Activated CD4-positive, alpha-beta T cell treated with anti-CD3 and anti-CD28 coated beads for 36 hours (primary cell): ENCODE results near the gene TCF7. TPM values are rescaled to one million over a fixed set of nuclear protein-coding genes. Genes with fewer than 3 reads are reported as not detected.

Experiments
- ATAC-seq: fragments of 200-7000 bp; cut with Tn5 transposase; one replicate; pipeline ENCODE4 v1.10.0; 2021; ENCODE audit warnings: mild to moderate bottlenecking, moderate library complexity
- CTCF ChIA-PET: fragments of 350-600 bp; sonication (Branson Sonifier 250); formaldehyde crosslinking; loops from one replicate; lab custom pipeline; 2021; ENCODE audit warnings: antibody characterized with exemption; lab: Charles Lee
- POLR2A ChIA-PET: fragments of 350-600 bp; sonication (Branson Sonifier 250); formaldehyde crosslinking; loops from one replicate; lab custom pipeline; 2021; ENCODE audit warnings: antibody characterized with exemption, inconsistent platforms; lab: Charles Lee
- DNase-seq: peaks from one replicate; pipeline ENCODE4 v3.0.0-alpha.2; 2020
- H3K27ac Mint-ChIP-seq: one replicate; pipeline ENCODE4 v1.8.0; 2021; ENCODE audit warnings: mixed read lengths
- H3K27me3 Mint-ChIP-seq: one replicate; pipeline ENCODE4 v1.8.0; 2021; ENCODE audit warnings: mixed read lengths
- H3K36me3 Mint-ChIP-seq: one replicate; pipeline ENCODE4 v1.8.0; 2021; ENCODE audit warnings: low read depth, mixed read lengths
- H3K4me1 Mint-ChIP-seq: one replicate; pipeline ENCODE4 v1.8.0; 2021; ENCODE audit warnings: mixed read lengths
- H3K4me3 Mint-ChIP-seq: one replicate; pipeline ENCODE4 v1.8.0; 2021; ENCODE audit warnings: mild to moderate bottlenecking, moderate library complexity, mixed read lengths
- H3K9me3 Mint-ChIP-seq: one replicate; pipeline ENCODE4 v1.8.0; 2021; ENCODE audit warnings: low read depth, mixed read lengths
- intact Hi-C, 2 experiments: fragments of 100-400 bp; cut with DNase I in 1 of 2; cut with micrococcal nuclease in 1 of 2; formaldehyde crosslinking; loops; one replicate each; pipeline versions ENCODE4 v1.14.2 to v1.15.1; 2022 to 2024; cut with DNase I, micrococcal nuclease
- total RNA-seq, 2 experiments: library from RNA; stranded (reverse); gene quantifications; one replicate each; pipeline ENCODE4 v1.2.3, GENCODE V29; 2021

Gene TCF7
- total RNA-seq, 2 experiments from 2014 or later, result 94.8 to 117 TPM

DNA sequence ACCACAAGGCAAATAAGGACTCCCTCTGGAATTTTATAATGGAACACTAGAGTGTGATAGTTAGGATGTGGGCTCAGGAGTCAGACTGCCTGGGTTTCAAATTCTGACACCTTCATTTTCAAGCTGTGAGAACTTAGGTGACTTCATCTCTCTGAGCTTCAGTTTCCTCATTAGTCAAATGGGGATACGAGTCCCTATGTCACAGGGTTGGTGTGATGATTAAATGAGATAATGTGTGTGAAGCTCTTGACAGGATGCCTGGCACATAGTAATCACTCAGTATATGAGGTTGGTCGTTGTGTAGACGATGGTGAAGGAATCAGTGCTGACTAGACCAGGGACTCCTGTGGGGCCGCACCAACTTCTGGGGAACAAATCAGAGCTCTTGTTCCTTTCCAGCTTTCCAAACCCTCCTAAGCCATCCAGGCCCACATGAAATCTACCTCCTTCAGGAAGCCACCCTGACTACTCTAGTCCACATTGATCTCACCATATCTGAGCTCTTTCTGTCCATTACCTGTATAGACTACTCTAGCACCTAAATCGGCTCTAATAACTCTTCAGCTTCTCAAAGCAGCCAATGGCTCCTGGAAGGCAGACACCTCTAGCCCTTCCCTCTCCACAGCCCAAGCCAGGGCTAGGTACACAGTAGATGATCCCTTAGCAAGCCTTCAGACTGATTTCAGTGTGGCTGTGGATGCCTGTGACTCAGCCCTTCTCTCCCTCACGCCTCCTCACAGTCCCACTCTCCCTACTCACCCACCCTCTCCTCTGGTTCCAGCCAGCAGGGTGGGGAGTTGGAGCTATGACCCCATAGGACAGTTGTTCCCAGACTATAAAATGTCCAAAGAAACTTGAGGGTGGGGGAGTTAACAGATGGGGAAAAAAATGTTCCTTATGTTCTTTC lies 2.5 kb upstream of the TCF7 start:
- POLR2A ChIA-PET, result interaction anchor here (0.5 to 4.9 kb wide), 20 partner anchors 9 to 107 kb away, joined by 3 to 59 read pairs (median 4); no protein-coding TSS in a partner anchor
- DNase-seq (peak; percentile 71), ATAC-seq (peak; percentile 76)
- Mint-ChIP-seq H3K4me1 (peaks cover 53% of the 10 kb centered on the region), H3K27me3 (no peaks in the 10 kb centered on the region), H3K36me3 (peaks cover 17% of the 10 kb centered on the region), H3K9me3 (no peaks in the 10 kb centered on the region), H3K4me3 (peak overlapping the region; percentile 85), H3K27ac (peak overlapping the region; percentile 89)
- CTCF ChIA-PET, result interaction anchor here (0.6 to 12.0 kb wide), 17 partner anchors 9 to 258 kb away, joined by 3 to 109 read pairs (median 4); no protein-coding TSS in a partner anchor
- intact Hi-C loops, result loop anchor here (1.0 to 5.0 kb wide), 8 partner anchors 9 to 415 kb away; partner anchors contain the start of genes C5orf15 (in 1 of the 2), JADE2 (in 1 of the 2) and PPP2CA (in 1 of the 2)

DNA sequence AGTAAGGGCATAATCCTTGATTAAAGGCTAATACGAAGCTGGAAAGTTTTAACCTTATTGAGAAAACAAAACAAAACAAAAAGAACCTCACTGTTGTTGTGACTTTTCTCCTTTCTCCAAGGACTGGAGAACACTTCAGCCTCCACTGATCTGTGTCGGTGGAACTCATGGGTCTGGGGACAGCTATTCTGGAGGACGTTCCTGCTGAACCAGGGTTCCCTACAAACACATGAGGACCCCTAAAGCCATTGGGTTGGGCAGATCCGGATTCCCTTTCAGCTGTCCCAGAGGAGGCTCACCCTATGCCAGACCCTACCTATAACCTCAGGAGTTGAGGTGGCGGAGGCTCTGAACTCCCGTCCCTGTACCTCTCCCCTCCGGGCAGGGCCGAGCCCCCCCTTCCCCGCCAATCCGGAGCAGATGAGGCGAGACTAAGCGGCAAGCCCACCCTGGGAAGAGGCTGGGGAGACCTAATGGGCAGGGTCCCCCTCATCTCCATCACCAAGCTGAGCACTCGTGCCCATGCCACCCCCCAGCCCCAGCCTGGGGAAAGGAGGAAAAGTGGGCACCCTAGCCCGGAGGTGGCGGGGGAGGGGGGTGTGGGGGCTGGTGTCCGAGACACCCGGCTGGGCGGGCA lies 1.6 kb upstream of the TCF7 start:
- no peaks in the 10 kb centered on the region for H3K9me3 Mint-ChIP-seq
- no peak for DNase-seq
- H3K36me3 Mint-ChIP-seq, result peaks cover 26% of the 10 kb centered on the region
- peak overlapping the region; percentile 85 for H3K4me3 Mint-ChIP-seq
- ChIA-PET POLR2A (interaction anchor here (0.6 to 4.9 kb wide), 8 partner anchors 10 to 108 kb away, joined by 3 to 59 read pairs (median 8); partner anchors contain the start of gene VDAC1), CTCF (interaction anchor here (0.6 to 12.0 kb wide), 10 partner anchors 8 to 133 kb away, joined by 3 to 109 read pairs (median 4); no protein-coding TSS in a partner anchor)
- peaks cover 53% of the 10 kb centered on the region for H3K4me1 Mint-ChIP-seq
- no peak for ATAC-seq
- H3K27ac Mint-ChIP-seq, result peak overlapping the region; percentile 89
- intact Hi-C loops, result loop anchor here (1.0 to 5.0 kb wide), 7 partner anchors 13 to 414 kb away; partner anchors contain the start of genes C5orf15 (in 1 of the 2), JADE2 (in 1 of the 2) and PPP2CA (in 1 of the 2)
- no peaks in the 10 kb centered on the region for H3K27me3 Mint-ChIP-seq

DNA sequence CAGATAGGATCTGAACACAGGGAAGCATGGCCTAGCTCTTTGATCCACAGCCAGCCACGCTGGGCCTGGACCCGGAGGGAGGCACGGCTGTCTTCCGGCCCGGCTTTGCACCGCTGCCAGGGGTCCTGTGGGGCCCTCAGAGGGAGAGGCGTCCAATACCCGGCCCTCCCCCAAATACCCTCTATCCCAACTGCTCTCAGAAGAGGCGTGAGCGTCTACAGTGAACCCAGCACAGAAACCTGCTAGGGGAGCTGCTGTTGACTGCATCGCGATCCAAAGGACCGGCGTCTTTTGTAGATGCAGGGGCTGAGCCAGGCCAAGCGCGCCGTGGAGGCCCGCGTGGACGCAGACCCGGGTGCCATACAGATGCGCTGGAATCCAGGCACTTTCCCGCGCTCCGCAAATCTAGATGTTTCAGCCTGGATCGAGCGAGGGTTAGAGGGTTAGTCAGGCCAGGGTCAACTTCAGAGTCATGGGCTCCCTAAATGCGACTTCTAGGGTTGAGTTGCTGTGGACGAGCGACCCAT lies 1.1 kb upstream of the TCF7 start:
- ChIA-PET CTCF (interaction anchor here (0.7 to 12.0 kb wide), 6 partner anchors 15 to 73 kb away, joined by 3 to 109 read pairs (median 20); no protein-coding TSS in a partner anchor), POLR2A (interaction anchor here (0.6 to 4.9 kb wide), 13 partner anchors 10 to 109 kb away, joined by 3 to 59 read pairs (median 3); partner anchors contain the start of gene VDAC1)
- Mint-ChIP-seq H3K36me3 (peaks cover 30% of the 10 kb centered on the region), H3K4me1 (peaks cover 57% of the 10 kb centered on the region), H3K4me3 (peak overlapping the region; percentile 85), H3K9me3 (no peaks in the 10 kb centered on the region), H3K27ac (peak overlapping the region; percentile 97), H3K27me3 (no peaks in the 10 kb centered on the region)
- ATAC-seq (no peak), DNase-seq (no peak)
- intact Hi-C loops, result loop anchor here in 1 of 2 experiments (5.0 kb wide), 3 partner anchors 114 to 414 kb away; partner anchors contain the start of genes C5orf15, JADE2 and PPP2CA

DNA sequence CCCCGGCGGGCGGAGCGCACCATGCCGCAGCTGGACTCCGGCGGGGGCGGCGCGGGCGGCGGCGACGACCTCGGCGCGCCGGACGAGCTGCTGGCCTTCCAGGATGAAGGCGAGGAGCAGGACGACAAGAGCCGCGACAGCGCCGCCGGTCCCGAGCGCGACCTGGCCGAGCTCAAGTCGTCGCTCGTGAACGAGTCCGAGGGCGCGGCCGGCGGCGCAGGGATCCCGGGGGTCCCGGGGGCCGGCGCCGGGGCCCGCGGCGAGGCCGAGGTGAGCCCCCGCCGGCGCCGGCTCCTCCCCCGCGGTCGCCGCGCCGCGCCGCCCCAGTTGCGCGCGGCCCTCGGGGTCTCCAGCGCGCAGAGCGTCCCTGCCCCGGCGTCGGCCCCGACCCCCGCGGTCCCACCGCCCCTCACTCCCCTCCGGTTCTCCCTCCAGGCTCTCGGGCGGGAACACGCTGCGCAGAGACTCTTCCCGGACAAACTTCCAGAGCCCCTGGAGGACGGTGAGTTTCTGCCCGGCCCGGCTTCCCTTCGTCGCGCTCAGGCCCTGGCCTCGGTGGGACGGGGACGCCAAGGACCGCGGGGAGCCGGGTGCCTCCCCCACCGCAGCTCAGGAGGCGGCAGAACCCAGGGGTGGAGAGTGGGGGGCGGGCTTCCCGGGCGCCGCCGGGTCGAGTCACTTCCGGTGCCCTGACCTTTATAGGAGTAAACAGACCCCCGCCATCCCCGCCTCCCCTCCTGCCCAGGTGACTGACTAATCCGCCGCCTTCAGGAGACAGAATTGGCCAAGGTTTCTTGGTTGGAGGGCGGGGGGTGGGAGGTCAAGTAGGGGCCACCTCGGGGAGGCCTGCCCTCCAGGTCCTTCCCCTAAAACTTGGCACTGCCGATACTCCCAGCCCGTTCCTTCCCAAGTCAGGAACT lies 665 bp downstream of the TCF7 start:
- peaks cover 42% of the 10 kb centered on the region for H3K36me3 Mint-ChIP-seq
- peaks cover 67% of the 10 kb centered on the region for H3K4me1 Mint-ChIP-seq
- intact Hi-C loops, result loop anchor here (1.0 to 5.0 kb wide), 11 partner anchors 9 to 412 kb away; partner anchors contain the start of genes SKP1 (in 2 of the 2), C5orf15 (in 1 of the 2), JADE2 (in 1 of the 2) and PPP2CA (in 1 of the 2)
- ChIA-PET CTCF (interaction anchor here (0.7 to 12.0 kb wide), 5 partner anchors 13 to 74 kb away, joined by 3 to 109 read pairs (median 16); no protein-coding TSS in a partner anchor), POLR2A (interaction anchor here (0.5 to 4.9 kb wide), 10 partner anchors 10 to 76 kb away, joined by 3 to 59 read pairs (median 4); no protein-coding TSS in a partner anchor)
- peak overlapping the region; percentile 77 for H3K27ac Mint-ChIP-seq
- H3K4me3 Mint-ChIP-seq, result peak overlapping the region; percentile 78
- DNase-seq (peak; percentile 89), ATAC-seq (peak; percentile 7)
- no peaks in the 10 kb centered on the region for H3K27me3 Mint-ChIP-seq
- no peaks in the 10 kb centered on the region for H3K9me3 Mint-ChIP-seq

DNA sequence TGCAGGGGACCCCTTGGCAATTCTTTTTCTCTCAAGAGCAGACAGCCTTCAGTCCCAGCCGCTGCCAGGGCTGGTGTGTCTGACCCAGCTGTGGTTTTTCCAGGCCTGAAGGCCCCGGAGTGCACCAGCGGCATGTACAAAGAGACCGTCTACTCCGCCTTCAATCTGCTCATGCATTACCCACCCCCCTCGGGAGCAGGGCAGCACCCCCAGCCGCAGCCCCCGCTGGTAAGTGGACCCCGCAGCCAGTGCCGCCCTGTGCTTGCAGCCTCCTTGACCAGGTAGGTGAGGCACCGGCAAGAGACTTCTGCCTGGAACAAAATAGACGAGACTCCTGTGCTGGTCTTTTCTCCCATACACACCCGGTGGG lies 1.3 kb downstream of the TCF7 start:
- Mint-ChIP-seq H3K4me1 (peaks cover 67% of the 10 kb centered on the region), H3K4me3 (peak overlapping the region; percentile 78), H3K27me3 (no peaks in the 10 kb centered on the region), H3K27ac (peak overlapping the region; percentile 77), H3K36me3 (peaks cover 48% of the 10 kb centered on the region), H3K9me3 (no peaks in the 10 kb centered on the region)
- CTCF ChIA-PET, result interaction anchor here (0.7 to 12.0 kb wide), 5 partner anchors 12 to 75 kb away, joined by 3 to 109 read pairs (median 16); no protein-coding TSS in a partner anchor
- POLR2A ChIA-PET, result interaction anchor here (0.5 to 1.6 kb wide), 5 partner anchors 9 to 24 kb away, joined by 3 to 7 read pairs (median 3); no protein-coding TSS in a partner anchor
- ATAC-seq (no peak), DNase-seq (no peak)
- intact Hi-C loops, result loop anchor here (1.0 to 5.0 kb wide), 5 partner anchors 9 to 255 kb away; partner anchors contain the start of genes SKP1 (in 2 of the 2) and UBE2B (in 1 of the 2)

DNA sequence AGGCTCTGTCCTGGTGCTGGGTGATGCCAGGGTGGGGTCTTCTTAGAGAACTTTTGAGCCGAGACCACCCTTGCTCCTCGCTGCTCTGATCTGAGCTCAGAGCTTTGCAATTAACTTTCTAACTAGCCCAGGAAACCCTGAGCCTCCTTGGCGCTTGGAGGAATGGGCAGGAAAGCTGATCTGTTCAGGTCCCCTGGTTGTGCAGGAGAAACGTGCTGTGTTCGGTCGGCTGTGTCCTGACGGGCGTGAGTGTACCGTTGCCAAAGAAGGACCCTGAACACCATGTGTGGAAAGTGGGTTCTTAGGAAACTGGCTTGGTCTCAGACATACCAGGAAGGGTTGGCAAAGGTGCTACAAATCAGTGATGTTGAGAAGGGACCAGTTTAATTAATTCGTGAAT lies 1.8 kb downstream of the TCF7 start:
- Mint-ChIP-seq H3K4me3 (peak overlapping the region; percentile 78), H3K27me3 (no peaks in the 10 kb centered on the region), H3K9me3 (no peaks in the 10 kb centered on the region), H3K36me3 (peaks cover 53% of the 10 kb centered on the region), H3K4me1 (peaks cover 67% of the 10 kb centered on the region), H3K27ac (peak overlapping the region; percentile 77)
- POLR2A ChIA-PET, result interaction anchor here (0.5 to 1.6 kb wide), 6 partner anchors 8 to 77 kb away, joined by 3 to 7 read pairs (median 3); no protein-coding TSS in a partner anchor
- CTCF ChIA-PET, result interaction anchor here (0.7 to 12.0 kb wide), 7 partner anchors 12 to 76 kb away, joined by 3 to 109 read pairs (median 3); no protein-coding TSS in a partner anchor
- no peak for DNase-seq
- no peak for ATAC-seq
- intact Hi-C loops, result loop anchor here in 1 of 2 experiments (5.0 kb wide), 1 partner anchor 61 kb away; the partner anchor contains the start of gene SKP1

DNA sequence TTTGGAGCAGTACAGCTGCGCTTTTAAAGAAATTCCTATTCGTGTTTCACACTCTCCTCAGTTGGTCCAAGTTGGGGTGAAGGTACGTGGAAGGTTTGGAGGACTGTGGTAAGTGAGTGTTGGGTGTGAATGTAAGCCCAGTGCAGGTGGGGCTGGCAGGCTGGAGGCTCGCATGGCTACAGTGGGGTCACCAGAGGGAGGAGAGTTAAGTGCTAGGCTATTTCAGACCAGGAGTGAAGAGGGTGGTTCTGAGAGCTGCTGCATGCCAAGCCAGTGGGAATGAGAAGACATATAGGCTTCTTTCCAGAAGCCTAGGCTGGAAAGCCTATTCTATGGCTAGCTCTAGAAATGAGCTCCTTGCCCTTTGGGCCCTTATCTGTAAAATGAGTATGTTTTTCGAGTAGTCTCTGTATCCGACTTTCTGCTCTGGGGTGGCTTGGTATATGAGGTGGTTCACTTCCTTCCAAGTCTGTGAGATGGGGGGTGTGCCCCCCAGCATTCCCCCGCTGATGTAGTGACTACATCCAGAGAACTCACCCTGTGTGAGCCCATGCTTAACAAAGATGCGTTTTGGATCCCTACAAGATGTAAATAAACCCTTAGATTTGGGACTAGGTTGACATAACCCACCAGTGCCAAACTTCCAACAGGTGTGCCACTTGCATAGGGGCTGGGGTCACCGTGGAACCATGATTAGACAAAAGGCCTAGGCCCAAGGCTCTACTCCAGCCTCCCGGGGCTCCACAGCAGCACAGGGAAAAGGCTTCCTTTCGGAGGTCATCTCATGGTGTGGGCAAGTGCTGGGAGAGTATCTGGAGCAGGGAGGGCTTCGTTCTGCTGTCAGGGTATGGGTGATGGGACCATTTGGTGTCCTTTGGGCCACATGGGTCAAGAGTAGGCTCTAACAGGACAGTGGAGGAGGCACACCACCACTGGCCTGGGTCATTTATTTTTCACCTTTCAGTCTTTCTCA lies 2.6 kb downstream of the TCF7 start:
- Mint-ChIP-seq H3K9me3 (no peaks in the 10 kb centered on the region), H3K27me3 (no peaks in the 10 kb centered on the region), H3K4me1 (peaks cover 67% of the 10 kb centered on the region), H3K4me3 (peak overlapping the region; percentile 78), H3K36me3 (peaks cover 59% of the 10 kb centered on the region), H3K27ac (peak overlapping the region; percentile 77)
- DNase-seq (no peak), ATAC-seq (no peak)
- CTCF ChIA-PET, result interaction anchor here (0.7 to 12.0 kb wide), 8 partner anchors 11 to 76 kb away, joined by 3 to 109 read pairs (median 10); no protein-coding TSS in a partner anchor
- POLR2A ChIA-PET, result interaction anchor here (0.9 to 1.6 kb wide), 6 partner anchors 12 to 78 kb away, joined by 3 to 7 read pairs (median 3); no protein-coding TSS in a partner anchor
- intact Hi-C loops, result loop anchor here in 1 of 2 experiments (5.0 kb wide), 1 partner anchor 60 kb away; the partner anchor contains the start of gene SKP1

DNA sequence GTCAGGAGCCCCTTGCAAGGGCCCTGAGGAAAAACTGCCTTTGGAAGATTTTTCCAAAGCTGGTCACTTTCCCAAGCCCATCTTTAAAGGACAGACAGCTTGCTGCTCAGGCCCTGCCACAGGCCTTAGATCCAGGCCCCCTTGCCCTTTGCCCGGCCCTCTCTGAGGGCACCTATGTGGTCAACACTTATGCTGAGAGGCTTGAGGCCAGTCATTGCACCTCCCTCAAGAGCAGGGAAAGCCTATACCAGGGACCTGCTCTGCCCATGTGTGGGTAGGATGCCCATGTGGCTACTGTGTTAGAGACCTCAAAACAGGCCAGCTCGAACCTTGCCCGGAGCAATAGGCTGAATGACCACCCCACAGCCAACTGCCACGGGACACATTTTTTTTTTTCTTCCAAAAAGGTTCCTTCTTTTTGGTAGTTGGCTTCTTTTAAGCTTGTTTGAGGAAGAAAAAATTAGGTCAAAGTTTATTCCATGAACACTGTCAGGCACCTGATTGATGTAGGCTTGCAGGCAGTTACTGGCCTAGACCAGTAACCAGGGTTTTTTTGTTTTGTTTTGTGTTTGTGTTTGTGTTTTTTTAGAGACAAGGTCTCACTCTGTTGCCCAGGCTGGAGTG lies 3.8 kb downstream of the TCF7 start:
- H3K9me3 Mint-ChIP-seq, result no peaks in the 10 kb centered on the region
- CTCF ChIA-PET, result interaction anchor here (1.0 to 12.0 kb wide), 8 partner anchors 10 to 78 kb away, joined by 3 to 109 read pairs (median 12); no protein-coding TSS in a partner anchor
- peak overlapping the region; percentile 78 for H3K4me3 Mint-ChIP-seq
- peaks cover 71% of the 10 kb centered on the region for H3K4me1 Mint-ChIP-seq
- H3K36me3 Mint-ChIP-seq, result peaks cover 61% of the 10 kb centered on the region
- no peaks in the 10 kb centered on the region for H3K27me3 Mint-ChIP-seq
- ATAC-seq (no peak), DNase-seq (no peak)
- intact Hi-C loops, result loop anchor here in 1 of 2 experiments (1.0 to 5.0 kb wide), 2 partner anchors 9 to 59 kb away; partner anchors contain the start of gene SKP1
- H3K27ac Mint-ChIP-seq, result no peak overlapping the region
- POLR2A ChIA-PET, result interaction anchor here (0.8 to 2.5 kb wide), 7 partner anchors 9 to 79 kb away, joined by 3 to 6 read pairs (median 4); no protein-coding TSS in a partner anchor
